GM13976 (cell line): Measurements from ENCODE around the gene GSTA4.

Source experiments
- DNase-seq: peaks from one replicate; pipeline ENCODE4 v3.0.0; 2012; ENCODE audit warnings: low spot score
- CTCF ChIP-seq: IDR thresholded peaks from 2 replicates; pipeline ENCODE4 v1.5.1; 2012; ENCODE audit warnings: borderline replicate concordance, mild to moderate bottlenecking; ENCODE audit not compliant: insufficient read depth; ENCODE audit errors: extremely low read depth, missing control alignments, control extremely low read depth
- in situ Hi-C: fragments of 300-500 bp; cut with MboI; formaldehyde crosslinking; loops from one replicate; pipeline ENCODE4 v1.12.0; 2022; ENCODE audit warnings: low sequenced_read_pairs, mixed read lengths, inconsistent platforms; ENCODE audit not compliant: unreplicated experiment

Gene GSTA4

GRCh38 chr6:53020005-53020744, 25.1 kb upstream of the GSTA4 start:
- no peak for DNase-seq
- TF ChIP-seq CTCF, result no peak
- in situ Hi-C loops, result no loop called here

GRCh38 chr6:53018446-53018845, 23.4 kb upstream of the GSTA4 start:
- TF ChIP-seq CTCF, result no peak
- in situ Hi-C loops, result no loop called here
- DNase-seq, result no peak

GRCh38 chr6:53015486-53015885, 20.4 kb upstream of the GSTA4 start:
- no peak for TF ChIP-seq CTCF
- in situ Hi-C loops, result no loop called here
- DNase-seq, result no peak

GRCh38 chr6:53014744-53015143, 19.7 kb upstream of the GSTA4 start:
- in situ Hi-C loops, result no loop called here
- DNase-seq, result no peak
- TF ChIP-seq CTCF, result no peak

- in situ Hi-C loops, result no loop called here
- no peak for DNase-seq
- TF ChIP-seq CTCF, result no peak
Observed at GRCh38 chr6:53014063-53014462, 19.0 kb upstream of the GSTA4 start.

- TF ChIP-seq CTCF, result no peak
- in situ Hi-C loops, result no loop called here
- DNase-seq, result no peak
Observed at GRCh38 chr6:53011979-53012378, 16.9 kb upstream of the GSTA4 start.

GRCh38 chr6:53010504-53010903, 15.4 kb upstream of the GSTA4 start:
- DNase-seq, result no peak
- in situ Hi-C loops, result no loop called here
- no peak for TF ChIP-seq CTCF
